Panc1 (cell line): ENCODE data around the gene FBXO22. TPM values are rescaled to one million over a fixed set of nuclear protein-coding genes. Genes with fewer than 3 reads are reported as not detected.

ENCODE experiments used
- ATAC-seq: fragments of 200-7000 bp; cut with Tn5 transposase; 2 replicates; pipeline ENCODE4 v1.9.1; 2020; ENCODE audit warnings: mild to moderate bottlenecking, moderate library complexity
- BruUV-seq: library from RNA; stranded (reverse); fragments of 400-500 nt; replicated peaks from 2 replicates; lab custom pipeline; 2021; lab: Mats Ljungman, UMichigan
- CTCF ChIA-PET: fragments of 300-600 bp; sonication (Branson Sonifier 250); formaldehyde crosslinking; loops from one replicate; lab custom pipeline; 2022; ENCODE audit warnings: antibody characterized with exemption; lab: Charles Lee
- POLR2A ChIA-PET: fragments of 300-600 bp; sonication (Branson Sonifier 250); formaldehyde crosslinking; loops from one replicate; lab custom pipeline; 2022; ENCODE audit warnings: antibody characterized with exemption; lab: Charles Lee
- DNase-seq: peaks from one replicate; pipeline ENCODE4 v3.0.0-alpha.2; 2010; ENCODE audit warnings: low read depth, low spot score
- H3K27ac ChIP-seq: 2 replicates; pipeline ENCODE4 v1.5.1; 2011; ENCODE audit warnings: mild to moderate bottlenecking, low read length, inconsistent platforms
- H3K27me3 ChIP-seq: fragments of 200-500 bp; sonication (Bioruptor generic); 2 replicates; pipeline ENCODE4 v1.6.0; 2014; ENCODE audit warnings: low read length, inconsistent platforms; ENCODE audit not compliant: control insufficient read depth, insufficient read depth
- H3K36me3 ChIP-seq: fragments of 200-500 bp; sonication (Bioruptor generic); 2 replicates; pipeline ENCODE4 v1.5.1; 2014; ENCODE audit warnings: inconsistent platforms, mild to moderate bottlenecking, low read length, moderate library complexity; ENCODE audit not compliant: control insufficient read depth, insufficient read depth
- H3K4me1 ChIP-seq: 2 replicates; pipeline ENCODE4 v1.5.1; 2011; ENCODE audit warnings: inconsistent platforms, mild to moderate bottlenecking, low read length, moderate library complexity; ENCODE audit not compliant: control insufficient read depth, insufficient read depth
- H3K4me3 ChIP-seq, 2 experiments: 2 replicates each; pipeline ENCODE4 v1.5.1; 2011 to 2012; ENCODE audit warnings: low read depth in 2 of 2, low read length in 2 of 2, mild to moderate bottlenecking in 2 of 2, inconsistent platforms in 1 of 2, moderate library complexity in 1 of 2
- H3K9me3 ChIP-seq: fragments of 200-500 bp; sonication (Bioruptor generic); 2 replicates; pipeline ENCODE4 v1.5.1; 2014; ENCODE audit warnings: low read depth, mild to moderate bottlenecking, inconsistent platforms, low read length, moderate library complexity; ENCODE audit not compliant: control insufficient read depth, insufficient read depth
- POLR2AphosphoS5 ChIP-seq: IDR thresholded peaks from 2 replicates; pipeline ENCODE4 v1.6.1; 2012; ENCODE audit warnings: mild to moderate bottlenecking, low read depth, low read length, moderate library complexity
- in situ Hi-C: cut with HindIII; loops from 2 replicates; pipeline ENCODE4 v1.10.0; 2016; ENCODE audit warnings: low sequenced_read_pairs, low pct_unique_long_range_greater_than_20kb
- intact Hi-C: fragments of 100-400 bp; cut with micrococcal nuclease; formaldehyde crosslinking; loops from one replicate; pipeline ENCODE4 v1.10.0; 2022; ENCODE audit not compliant: unreplicated experiment
- total RNA-seq: library from RNA; stranded (reverse); gene quantifications from one replicate; pipeline ENCODE4 v1.2.1, GENCODE V29; 2021; ENCODE audit not compliant: unreplicated experiment
- TF ChIP-seq, protein P1 (sequence below), 2 experiments: IDR thresholded peaks; 2 replicates each; pipeline ENCODE4 v1.6.1; 2011 to 2012; ENCODE audit warnings: low read depth in 2 of 2, control low read depth in 1 of 2, low read length in 1 of 2, mild to moderate bottlenecking in 1 of 2, moderate library complexity in 1 of 2; ENCODE audit not compliant: insufficient read depth in 1 of 2
- TF ChIP-seq, protein P2 (sequence below): fragments of 450-650 bp; IDR thresholded peaks from 2 replicates; pipeline ENCODE4 v1.5.1; 2017; ENCODE audit warnings: mild to moderate bottlenecking

FBXO22 gene
- total RNA-seq, 1 experiment from 2014 or later, result 65.9 TPM

DNA sequence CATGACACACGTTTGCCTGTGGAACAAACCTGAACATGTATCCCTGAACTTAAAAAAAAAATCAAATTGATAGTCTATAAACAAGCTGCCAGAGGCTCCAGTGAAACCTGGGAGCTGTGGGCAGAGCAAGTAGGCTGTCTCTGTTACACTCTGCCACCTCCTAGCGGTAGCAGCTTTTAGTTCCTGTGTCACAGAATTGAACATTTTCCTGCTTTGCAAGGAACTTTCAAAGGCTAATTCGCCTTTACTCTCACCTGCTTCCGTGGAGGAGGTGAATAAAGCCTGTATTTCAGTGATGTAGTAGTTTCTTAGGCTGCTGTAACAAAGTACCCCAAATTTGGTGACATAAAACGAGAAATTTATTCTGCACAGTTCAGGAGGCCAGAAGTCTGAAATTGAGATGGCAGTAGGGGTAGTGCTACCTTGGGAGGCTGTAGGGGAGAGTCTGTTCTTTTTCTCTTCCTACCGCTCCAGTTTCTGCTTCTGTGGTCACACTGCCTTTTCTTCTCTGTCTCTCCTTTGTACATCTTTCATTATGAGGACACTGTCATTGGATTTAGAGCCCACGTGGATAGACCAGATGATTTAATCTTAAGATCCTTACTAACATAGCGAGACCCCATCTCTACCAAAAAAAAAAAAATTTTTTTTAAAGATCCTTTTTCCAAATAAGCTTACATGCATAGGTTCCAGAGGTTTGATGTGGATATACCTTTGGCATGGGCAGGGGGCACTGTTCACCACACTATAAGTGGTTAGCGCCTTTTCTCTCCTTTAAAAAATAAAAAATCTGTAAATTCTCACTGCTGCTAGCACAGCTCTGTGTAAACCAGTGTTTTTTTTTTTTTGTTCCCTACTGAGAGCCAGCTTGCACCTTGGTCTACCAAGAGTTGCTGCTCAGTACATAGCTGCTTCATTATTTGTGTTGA, 25.3 kb downstream of the FBXO22 start:
- intact Hi-C loops (loop anchor here (10.0 kb wide), 1 partner anchor 114 kb away; no protein-coding TSS in a partner anchor), in situ Hi-C loops (no loop called here)
- Histone ChIP-seq H3K4me3 (no peak overlapping the region), H3K9me3 (no peaks in the 10 kb centered on the region), H3K27me3 (no peaks in the 10 kb centered on the region), H3K27ac (no peak overlapping the region), H3K4me1 (no peaks in the 10 kb centered on the region), H3K36me3 (peaks cover 30% of the 10 kb centered on the region)
- TF ChIP-seq, protein P1, sequence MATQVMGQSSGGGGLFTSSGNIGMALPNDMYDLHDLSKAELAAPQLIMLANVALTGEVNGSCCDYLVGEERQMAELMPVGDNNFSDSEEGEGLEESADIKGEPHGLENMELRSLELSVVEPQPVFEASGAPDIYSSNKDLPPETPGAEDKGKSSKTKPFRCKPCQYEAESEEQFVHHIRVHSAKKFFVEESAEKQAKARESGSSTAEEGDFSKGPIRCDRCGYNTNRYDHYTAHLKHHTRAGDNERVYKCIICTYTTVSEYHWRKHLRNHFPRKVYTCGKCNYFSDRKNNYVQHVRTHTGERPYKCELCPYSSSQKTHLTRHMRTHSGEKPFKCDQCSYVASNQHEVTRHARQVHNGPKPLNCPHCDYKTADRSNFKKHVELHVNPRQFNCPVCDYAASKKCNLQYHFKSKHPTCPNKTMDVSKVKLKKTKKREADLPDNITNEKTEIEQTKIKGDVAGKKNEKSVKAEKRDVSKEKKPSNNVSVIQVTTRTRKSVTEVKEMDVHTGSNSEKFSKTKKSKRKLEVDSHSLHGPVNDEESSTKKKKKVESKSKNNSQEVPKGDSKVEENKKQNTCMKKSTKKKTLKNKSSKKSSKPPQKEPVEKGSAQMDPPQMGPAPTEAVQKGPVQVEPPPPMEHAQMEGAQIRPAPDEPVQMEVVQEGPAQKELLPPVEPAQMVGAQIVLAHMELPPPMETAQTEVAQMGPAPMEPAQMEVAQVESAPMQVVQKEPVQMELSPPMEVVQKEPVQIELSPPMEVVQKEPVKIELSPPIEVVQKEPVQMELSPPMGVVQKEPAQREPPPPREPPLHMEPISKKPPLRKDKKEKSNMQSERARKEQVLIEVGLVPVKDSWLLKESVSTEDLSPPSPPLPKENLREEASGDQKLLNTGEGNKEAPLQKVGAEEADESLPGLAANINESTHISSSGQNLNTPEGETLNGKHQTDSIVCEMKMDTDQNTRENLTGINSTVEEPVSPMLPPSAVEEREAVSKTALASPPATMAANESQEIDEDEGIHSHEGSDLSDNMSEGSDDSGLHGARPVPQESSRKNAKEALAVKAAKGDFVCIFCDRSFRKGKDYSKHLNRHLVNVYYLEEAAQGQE (IDR thresholded peaks at IDR 0.05; ENCODE audit: insufficient read depth in 1 of 2, low read depth in 2 of 2, low read length in 1 of 2), result no peak
- TF ChIP-seq, protein P2, sequence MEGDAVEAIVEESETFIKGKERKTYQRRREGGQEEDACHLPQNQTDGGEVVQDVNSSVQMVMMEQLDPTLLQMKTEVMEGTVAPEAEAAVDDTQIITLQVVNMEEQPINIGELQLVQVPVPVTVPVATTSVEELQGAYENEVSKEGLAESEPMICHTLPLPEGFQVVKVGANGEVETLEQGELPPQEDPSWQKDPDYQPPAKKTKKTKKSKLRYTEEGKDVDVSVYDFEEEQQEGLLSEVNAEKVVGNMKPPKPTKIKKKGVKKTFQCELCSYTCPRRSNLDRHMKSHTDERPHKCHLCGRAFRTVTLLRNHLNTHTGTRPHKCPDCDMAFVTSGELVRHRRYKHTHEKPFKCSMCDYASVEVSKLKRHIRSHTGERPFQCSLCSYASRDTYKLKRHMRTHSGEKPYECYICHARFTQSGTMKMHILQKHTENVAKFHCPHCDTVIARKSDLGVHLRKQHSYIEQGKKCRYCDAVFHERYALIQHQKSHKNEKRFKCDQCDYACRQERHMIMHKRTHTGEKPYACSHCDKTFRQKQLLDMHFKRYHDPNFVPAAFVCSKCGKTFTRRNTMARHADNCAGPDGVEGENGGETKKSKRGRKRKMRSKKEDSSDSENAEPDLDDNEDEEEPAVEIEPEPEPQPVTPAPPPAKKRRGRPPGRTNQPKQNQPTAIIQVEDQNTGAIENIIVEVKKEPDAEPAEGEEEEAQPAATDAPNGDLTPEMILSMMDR, result peak; percentile 74
- DNase-seq, result no peak
- CTCF ChIA-PET, result interaction anchor here (0.6 to 1.4 kb wide), 9 partner anchors 14 to 210 kb away, joined by 3 to 11 read pairs (median 4); no protein-coding TSS in a partner anchor
- peak; percentile 74 for ATAC-seq
- POLR2A ChIA-PET, result interaction anchor here (0.6 to 0.7 kb wide), 4 partner anchors 13 to 100 kb away, joined by 3 to 7 read pairs (median 6); no protein-coding TSS in a partner anchor
- BruUV-seq, result no TSS peak

DNA sequence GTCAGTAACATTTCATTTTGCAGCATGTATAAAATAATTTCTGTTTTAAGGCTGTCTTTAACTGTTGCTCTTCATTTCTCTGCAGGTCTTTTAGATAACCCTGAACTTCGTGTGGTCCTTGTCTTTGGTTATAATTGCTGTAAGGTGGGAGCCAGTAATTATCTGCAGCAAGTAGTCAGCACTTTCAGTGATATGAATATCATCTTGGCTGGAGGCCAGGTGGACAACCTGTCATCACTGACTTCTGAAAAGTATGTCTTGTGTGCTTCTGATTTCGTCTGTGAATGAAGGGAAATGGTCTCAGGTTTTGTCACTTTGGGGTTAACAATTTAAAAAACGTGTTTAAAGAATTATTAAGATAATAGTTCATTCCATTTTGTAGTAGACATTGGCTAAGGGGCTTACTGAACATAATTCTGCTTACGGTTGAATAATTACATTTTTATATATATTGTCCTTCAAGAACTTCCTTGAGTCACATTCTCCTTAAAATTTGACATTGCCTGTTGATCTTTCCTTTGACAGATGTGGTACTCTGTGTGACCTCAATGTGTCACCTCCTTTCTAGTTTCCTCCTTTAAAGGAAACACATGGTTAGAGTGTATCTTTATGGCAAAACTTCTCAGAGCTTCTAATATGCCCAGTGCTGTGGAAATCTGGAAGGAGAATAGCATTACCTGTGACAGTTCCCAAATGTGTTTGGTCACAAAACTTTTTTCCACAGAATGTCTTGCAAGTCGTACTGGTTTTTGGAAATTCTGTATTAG, 26.3 kb downstream of the FBXO22 start:
- Histone ChIP-seq H3K27me3 (no peaks in the 10 kb centered on the region), H3K4me3 (no peak overlapping the region), H3K27ac (no peak overlapping the region), H3K36me3 (peaks cover 34% of the 10 kb centered on the region), H3K4me1 (no peaks in the 10 kb centered on the region), H3K9me3 (no peaks in the 10 kb centered on the region)
- in situ Hi-C loops, result no loop called here
- no TSS peak for BruUV-seq
- ChIA-PET CTCF (interaction anchor here (1.2 to 1.4 kb wide), 2 partner anchors 120 to 209 kb away, joined by 3 to 11 read pairs; no protein-coding TSS in a partner anchor), POLR2A (interaction anchor here (0.7 kb wide), 1 partner anchor 43 kb away, joined by 3 read pairs; no protein-coding TSS in a partner anchor)
- ATAC-seq (no peak), DNase-seq (no peak)
- intact Hi-C loops, result loop anchor here (10.0 kb wide), 1 partner anchor 115 kb away; no protein-coding TSS in a partner anchor
- TF ChIP-seq, protein P2, result no peak
- TF ChIP-seq POLR2AphosphoS5, result no peak
- TF ChIP-seq, protein P1 (IDR thresholded peaks at IDR 0.05; ENCODE audit: insufficient read depth in 1 of 2, low read depth in 2 of 2, low read length in 1 of 2), result no peak
